GM21529 (cell line): ENCODE results near the gene EML1.
A peak's percentile ranks its signal among the peaks of the same experiment; 100 is the strongest.

Experiments
- ATAC-seq: cut with Tn5 transposase; IDR thresholded peaks from one replicate; pipeline ENCODE4 v1.9.1; 2021; ENCODE audit not compliant: unreplicated experiment

The EML1 gene

DNA sequence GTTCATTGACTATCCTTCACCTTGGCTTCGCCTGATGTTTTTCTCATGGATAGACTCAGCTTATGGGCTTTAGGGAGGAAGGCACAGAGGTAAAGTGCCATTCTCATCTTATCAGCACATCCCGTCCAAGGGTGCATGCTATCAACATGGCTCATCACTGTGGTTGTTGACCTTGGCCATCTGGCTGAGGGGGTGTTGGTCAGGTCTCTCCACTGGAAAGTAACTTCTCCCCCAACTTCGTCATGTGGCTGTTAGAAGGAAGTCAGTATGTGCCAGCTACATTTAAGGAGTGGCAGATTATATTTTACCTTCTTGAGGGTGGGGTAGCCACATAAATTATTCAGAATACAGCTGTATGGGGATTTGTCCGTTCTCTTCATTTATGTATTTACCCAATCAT, 68.9 kb downstream of the EML1 start:
- no peak for ATAC-seq

- no peak for ATAC-seq
Measured at GRCh38 chr14:99863059-99863458, 69.8 kb downstream of the EML1 start.

DNA sequence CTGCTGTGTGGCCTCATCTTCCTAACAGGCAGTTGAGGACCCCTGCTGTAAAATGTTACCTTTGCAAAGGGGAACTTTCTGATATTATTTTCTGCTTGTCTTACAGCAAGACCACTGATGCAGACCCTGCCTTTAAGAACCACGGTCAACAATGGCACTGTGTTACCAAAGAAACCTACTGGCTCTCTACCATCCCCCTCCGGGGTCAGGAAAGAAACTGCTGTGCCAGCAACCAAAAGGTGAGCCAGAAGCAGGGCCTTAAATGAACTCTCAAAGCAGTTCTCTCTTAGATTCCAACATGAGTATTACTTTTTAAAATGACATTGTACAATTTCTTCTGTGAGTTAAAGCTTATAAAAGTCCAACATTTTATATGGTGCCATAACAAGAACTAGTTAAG, 72.2 kb downstream of the EML1 start:
- ATAC-seq = no peak

- no peak for ATAC-seq
Measured at GRCh38 chr14:99870617-99871016, 77.4 kb downstream of the EML1 start.

GRCh38 chr14:99871771-99872170, 78.6 kb downstream of the EML1 start:
- ATAC-seq = no peak

DNA sequence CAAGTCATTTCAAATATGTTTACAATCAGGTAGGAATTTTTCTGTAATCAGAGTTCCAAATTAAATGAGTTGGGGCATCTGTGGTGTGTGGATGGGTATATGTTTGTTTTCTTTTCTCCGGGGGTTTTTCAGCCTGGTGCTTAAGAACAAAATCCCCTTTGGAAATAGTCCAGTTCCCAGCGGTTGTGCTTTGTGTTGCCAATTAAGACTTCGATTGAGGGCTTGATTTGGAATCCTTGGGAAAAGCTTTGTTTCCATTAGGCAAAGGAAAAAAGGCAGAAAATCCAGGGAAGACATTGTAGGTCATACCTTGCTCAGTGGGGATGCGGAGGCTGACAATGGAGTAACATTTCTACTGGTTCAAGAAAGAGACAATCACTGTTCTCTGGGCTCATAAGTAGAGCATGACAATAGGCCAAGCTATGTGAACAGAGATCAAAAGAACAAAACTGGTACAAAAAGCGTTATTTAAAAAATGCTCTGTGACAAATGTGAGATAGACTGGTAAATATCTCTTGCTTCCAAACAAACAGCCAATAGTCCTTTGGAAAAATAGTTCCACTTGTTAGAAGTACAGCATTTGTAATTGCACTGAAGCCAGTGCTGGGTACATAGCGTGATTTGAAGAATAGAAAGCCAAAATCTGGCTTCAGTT, 79.7 kb downstream of the EML1 start:
- ATAC-seq = no peak

DNA sequence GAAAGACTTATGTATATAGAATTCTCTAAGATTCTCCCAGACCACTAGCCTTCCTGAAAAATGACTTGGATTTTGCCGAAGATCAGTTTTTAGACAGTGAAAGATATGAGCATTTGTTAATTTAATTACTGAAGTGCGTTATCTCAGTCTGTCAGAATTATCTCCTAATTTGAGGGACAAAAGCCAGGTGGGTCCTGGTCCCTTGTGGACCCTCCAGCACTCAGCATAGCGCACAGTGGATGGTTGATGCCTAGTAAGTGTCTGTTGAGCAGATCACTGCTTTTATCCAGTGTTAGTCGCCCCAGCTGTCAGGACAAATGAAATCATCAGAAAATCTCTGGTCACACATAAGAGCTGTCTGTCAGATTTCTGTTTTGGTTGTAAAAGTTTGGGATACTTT, 80.4 kb downstream of the EML1 start:
- ATAC-seq = no peak

GRCh38 chr14:99874306-99874705, 81.1 kb downstream of the EML1 start:
- no peak for ATAC-seq

GRCh38 chr14:99875421-99875820, 82.2 kb downstream of the EML1 start:
- ATAC-seq = no peak

GRCh38 chr14:99875836-99876235, 82.6 kb downstream of the EML1 start:
- no peak for ATAC-seq

GRCh38 chr14:99876406-99876805, 83.2 kb downstream of the EML1 start:
- ATAC-seq = no peak

DNA sequence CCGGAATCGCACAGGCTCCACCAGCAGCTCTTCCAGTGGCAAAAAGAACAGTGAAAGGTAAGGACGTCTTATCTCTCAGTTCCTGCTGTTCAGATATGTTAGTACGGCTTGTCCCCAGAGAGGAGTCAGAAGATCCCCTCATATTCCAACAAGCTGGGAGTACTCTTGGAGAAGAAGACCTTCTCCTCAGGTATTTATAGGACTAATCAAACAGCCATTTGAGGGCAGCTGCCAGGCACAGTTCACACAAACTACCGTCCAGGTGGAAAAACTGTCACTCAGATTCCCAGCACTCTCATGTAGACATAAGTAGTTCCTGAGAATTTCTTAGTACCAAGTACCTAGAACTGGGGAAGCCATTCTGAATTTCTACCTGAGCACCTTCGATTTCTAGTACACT, 85.3 kb downstream of the EML1 start:
- ATAC-seq = no peak

DNA sequence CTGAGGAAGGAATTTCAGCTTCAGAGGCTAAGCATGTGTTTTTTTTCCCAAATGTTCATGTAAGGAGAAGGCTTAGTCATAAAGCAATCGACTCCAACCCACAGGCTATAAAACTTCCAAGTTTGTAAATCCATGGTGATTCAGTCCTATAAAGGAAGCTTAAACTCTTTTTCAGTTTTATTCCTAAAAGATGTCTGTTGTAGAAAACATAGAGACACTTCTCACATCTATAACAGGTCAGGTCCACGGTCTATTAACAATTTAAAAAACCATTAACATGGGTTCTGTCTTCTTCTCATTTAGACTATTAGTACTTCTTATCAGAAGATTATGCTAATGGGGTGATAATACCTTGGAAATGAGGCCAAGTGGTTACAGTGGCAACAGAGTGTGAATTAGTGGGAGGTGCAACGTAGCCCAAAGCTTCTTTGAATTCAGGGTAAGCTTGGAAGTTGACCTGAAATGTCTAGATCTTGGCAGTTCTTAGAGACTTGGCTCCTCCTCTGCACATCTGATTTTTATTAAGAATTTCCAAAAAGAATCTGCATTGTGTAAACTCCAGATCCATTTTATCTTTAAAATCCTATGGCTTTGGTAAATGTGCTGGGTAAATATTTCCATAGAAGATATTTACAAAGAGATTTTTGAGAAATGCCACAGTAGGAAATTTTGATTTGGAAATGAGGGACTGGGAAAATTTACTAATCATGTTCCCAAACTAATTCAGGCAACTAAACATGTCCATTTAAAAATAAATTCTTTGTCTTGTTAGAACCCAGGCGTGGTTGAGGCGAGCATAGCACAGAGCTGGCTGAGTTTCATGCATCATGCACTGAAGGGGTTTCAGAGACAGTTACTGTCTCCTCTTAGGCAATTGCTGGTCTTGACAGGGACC, 86.4 kb downstream of the EML1 start:
- no peak for ATAC-seq

DNA sequence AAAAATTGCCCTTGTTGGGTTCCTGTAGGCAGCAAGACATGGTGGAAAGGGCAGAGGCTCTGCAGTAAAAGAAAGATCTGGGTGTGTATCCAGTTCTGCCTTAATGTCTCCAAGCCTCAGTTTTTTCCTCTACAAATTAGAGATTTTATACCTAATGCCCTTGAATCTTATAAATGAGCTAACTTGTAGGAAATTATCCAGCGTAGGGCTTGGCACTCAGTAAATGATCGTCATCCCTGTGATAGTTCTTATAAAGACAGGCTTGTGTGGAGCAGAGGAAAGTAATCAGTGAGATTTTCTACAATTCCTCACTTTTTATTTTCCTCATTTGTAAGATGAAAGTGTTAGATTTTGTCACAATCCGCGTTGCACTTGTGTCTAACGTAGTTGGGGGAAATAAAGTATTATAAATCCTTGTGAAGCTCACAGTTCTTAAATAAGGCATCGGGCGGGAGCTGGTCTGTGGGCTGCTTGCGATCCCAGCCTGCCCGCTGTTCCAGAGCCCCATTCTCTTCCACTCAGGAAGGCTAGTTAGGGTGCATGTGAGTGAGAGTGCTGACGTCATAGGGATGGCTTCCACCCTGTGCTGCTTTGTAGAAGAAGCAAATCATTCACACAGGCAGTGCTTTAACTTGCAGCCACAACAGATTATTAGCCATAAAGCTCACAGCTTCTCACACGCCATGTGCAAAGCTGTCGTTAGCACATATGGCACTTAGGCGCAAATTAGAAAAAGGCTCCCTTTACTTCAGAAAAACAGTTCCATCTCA, 87.6 kb downstream of the EML1 start:
- ATAC-seq = no peak

DNA sequence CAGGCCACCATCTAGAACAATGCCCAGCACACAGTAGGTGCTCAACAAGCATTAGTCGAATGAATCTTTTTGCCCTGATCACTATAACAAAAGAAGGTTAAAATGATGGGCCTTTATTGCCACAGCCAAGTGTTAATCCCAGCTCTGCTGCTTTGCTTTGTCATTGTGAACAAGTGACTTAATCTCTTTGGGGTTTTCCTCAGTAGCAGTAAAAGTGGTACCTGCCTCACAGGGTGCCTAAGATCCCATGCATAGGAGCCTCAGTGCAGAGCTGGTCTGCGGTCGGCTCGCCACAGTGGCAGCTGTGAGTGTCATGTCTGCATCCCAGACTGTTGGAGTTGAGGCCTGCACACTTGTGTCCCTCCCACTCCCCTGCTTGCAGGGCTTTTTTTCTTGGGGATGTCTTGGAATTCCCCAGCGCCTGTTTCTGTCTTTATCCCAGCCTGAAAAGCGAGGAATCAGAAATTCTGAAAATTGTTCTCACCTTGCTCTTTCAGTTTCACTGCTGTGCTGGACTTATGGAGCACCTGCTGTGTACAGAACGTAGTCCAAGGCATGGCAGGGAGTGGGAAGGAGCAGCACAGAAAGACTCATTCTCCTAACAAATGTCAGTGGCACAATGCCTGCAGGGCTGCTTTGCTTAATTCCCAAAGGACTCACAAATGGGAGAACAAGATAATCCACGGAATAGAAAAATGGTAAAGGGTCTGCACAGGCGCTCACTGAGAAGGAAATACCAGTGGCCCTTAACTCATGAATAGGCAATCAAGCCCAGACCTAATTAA, 90.8 kb downstream of the EML1 start:
- no peak for ATAC-seq

GRCh38 chr14:99884834-99885648, 91.8 kb downstream of the EML1 start:
- peak; percentile 72 for ATAC-seq

DNA sequence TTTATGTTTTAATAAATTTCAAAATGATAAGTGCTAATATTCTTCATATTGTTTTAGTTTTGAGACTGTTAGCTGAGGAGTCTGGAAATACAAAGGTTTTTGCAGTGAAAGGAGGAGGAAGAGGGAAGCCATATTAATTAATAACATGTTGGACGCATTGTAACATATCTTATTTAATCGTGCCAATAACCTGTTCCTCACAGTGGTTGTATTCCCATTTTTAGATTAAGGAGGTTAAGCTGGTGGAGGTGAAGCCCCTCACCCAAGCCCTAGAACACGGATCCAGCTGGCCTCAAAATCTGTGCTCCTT, 92.4 kb downstream of the EML1 start:
- no peak for ATAC-seq

GRCh38 chr14:99887407-99887806, 94.2 kb downstream of the EML1 start:
- ATAC-seq = no peak

- ATAC-seq = no peak
Measured at GRCh38 chr14:99888149-99888548, 94.9 kb downstream of the EML1 start.

DNA sequence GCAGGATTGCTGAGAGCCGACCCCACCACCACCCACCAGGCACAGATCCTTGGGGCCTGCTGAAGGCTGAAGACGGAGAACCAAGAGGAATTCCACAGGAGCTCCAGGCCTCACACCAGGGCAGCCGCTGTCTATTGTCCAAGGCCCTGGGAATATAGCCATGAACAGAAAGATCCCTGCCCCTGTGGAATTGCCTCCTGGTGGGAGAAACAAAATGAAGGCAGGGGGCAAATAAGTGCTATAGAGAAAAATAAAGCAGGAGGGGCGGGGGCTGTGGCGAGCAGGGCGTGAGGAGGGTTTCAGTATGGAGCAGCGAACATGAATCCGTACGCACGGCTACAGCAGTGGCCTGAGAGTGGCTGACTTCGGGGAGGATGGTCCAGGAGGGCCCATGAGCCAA, 96.1 kb downstream of the EML1 start:
- ATAC-seq = no peak
